UCSD-AML1 (cell line): ENCODE measurements around the gene CD163.
"Not testable (repeated sequence)": the region's sequence is repeated elsewhere in the genome, so short reads cannot be mapped to it uniquely, and the experiment has no call there.

Experiments used
- DNase-seq: peaks from one replicate; lab custom pipeline; 2025; ENCODE audit not compliant: unreplicated experiment; lab: John Stamatoyannopoulos, UW

CD163 gene

DNA sequence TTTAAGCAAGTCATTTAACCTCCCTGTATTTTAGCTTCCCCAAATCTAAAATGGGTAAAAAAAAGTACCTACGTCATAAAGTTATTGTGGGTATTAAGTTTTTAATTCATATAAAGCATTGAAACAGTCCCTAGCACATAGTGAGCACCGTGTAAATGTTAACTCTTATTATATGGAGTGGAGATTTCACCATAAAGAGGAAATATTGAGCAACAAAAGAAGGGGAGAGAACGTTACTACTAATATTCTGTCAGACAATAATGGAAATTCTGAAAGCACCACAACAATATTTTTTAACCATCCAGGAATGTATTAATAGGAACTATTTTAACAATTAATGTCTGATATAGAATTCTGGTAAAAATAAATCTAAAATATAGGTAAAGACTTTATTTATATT is 51.8 kb downstream of the CD163 start:
- DNase-seq = no peak

DNA sequence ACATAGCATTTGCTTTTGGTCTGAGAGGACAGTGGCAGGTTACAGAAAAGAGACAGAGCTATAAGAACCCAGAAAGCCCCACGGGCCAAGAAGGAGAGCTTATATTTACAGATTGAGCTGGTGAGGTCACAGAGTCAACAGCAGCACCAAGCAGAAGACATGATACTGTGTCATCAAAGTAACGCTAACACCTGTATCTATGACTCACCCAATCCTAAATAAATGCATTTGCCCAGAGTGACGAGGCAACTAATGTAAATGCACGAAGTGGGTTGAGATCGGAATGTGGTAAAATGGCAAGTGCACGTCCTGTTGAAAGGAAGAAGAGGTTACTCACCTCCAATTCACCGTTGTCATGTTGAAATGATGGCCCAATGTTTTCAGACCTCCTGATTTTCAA is 52.9 kb downstream of the CD163 start:
- DNase-seq = no peak

DNA sequence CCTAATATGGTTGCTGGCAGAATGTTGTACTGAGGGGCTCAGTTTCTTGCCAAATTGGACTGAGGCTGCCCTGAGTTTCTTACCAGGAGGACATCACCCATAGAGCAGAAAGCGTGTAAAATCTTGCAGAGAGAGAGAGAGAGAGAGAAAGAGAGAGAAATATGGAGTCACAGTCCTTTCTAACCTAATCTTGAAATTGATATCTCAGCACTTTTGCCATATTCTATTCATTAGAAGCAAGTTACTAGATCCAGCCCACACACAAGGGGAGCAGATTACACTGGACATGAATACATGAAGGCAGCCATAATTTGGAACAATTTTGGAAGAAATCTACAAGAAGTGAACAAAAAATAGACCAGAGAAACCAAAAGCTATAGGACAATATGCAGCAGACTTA is 55.5 kb downstream of the CD163 start:
- DNase-seq = no peak

DNA sequence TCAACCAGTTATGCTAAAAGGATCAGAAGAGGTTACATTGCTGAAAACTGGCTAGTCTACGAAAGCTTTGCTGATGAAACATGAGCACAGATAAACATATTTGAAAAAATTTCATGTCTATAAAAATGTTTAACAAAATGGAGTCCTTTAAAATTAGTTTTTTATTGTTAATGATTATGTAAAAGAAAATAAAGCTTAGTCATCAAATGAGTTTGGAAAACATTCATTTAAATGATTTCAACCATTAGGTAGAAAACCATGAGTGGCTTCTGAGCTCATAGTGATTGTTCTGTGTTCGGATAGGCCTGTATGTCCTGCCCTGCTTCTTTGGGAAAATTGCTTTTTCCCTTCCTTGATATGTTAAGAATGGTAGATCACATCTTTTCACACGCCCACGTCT is 59.0 kb downstream of the CD163 start:
- DNase-seq = no peak

DNA sequence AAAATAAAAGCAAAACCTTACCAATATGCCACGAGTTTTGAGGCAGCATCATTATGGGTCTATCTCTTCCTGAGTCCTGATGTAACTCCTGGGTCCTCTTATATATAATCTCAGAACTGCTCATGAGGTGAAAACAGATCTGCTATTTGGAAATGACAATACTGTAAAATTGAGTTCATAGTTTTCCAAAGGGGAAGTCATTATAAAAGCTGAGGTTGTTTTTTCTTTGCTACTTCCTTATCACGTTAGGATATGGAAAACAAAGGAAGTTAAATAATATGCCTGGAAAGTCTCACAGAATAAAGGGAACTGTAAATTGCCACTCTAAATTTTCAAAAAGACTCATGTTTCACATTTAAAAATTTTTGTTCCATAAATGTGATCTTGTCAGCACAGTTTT is 59.5 kb downstream of the CD163 start, which contains the start of gene CD163L1:
Gene CD163L1, minus strand, starts transcription at position 78 of the 400 bp plus-strand sequence. Its CDS starts 26 bp downstream, at position 52.
- no peak for DNase-seq

DNA sequence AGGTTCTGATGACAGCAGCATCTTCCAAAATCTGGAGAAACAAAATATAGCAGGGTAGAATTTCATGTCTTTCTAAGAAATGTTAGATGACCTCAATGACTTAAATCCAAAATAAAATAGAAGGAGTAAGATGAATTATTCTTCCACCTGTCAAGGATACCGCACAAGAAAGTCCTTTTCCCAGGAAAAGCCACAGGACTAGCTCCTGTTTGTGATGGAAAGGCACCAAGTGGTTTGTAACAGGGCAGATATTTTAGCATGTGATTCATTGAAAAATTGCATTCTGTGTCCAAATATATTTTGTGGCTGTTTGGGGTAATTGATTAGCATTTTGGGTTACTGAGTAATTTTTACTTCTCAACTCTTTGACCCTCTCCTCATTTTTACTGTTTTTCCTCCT is 62.4 kb downstream of the CD163 start:
- DNase-seq = no peak

DNA sequence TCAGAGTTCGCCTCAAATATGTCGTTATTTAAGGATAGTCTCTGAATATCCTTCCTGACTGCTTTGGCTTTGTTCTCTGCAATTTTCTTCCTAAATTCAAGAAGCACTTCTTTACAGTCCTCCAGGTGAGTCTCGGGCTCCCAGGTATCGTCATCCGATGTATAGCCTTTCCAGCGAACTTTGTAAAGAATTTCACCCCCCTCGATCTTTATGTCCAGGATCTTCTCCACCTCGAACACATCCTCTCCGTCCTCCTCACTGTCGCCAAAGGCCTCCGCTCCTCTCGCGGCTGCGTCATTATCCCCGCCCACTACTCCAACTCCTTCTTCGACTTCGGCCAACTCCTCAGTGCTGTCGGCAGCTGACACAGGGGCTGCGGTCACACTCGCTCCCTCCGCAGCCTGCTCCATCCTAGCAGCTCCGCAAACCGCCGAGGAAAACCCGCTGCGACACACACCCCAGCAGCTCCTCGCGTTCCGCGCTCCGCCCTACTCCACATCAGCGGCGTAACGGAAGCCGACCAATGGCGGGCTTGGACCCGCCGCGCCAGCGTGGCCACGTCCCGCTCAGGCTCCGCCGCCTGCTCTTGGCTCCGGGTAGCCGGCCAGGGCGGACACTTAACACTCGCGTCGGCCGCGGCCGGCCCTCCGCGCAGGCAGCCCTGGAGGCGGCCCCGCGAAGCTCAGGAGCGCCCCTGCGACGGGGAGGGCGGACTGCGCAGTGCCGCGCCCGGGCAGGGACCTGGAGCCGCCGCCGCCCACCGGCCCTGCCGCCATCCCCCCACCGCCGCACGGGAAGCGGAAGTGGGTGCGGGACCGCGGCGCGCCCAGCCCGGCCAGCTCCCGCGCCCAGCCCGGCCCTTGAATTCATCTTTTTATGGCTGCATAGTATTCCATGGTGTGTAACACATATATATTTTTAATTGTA is 63.7 kb downstream of the CD163 start:
- DNase-seq = no peak

DNA sequence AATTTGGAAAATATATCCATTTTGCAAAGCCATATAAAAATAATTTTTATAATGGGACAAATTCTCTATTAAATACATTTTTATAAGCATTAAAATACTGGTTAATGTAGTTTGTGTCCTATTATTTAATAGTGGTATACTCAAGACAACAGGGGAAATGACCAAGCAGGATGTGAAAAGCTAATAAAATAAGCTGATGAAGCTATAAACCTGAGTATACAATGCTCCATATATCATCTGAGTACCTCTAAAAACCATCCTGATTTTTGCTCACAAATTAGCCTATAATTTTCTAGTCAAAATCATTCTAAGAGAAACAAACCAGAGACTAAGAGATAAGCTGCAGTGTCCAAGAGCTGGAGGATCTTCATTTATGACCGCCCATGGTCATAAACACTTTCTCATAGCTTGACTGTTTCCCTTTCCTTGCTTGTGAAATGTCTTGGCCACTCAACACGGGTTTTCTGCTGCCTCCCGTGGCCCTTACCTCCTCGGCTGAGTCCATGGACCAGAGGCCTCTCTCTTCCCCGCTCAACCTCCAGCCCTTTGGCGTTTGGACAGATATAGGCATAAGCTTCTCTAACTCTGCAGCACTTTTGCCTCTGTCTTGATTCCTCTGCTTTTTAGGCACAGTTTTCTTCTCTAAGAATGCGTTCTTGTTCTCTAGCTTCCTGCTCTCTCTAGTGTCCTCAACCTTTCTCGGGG is 65.1 kb downstream of the CD163 start:
- DNase-seq = not testable (repeated sequence)

DNA sequence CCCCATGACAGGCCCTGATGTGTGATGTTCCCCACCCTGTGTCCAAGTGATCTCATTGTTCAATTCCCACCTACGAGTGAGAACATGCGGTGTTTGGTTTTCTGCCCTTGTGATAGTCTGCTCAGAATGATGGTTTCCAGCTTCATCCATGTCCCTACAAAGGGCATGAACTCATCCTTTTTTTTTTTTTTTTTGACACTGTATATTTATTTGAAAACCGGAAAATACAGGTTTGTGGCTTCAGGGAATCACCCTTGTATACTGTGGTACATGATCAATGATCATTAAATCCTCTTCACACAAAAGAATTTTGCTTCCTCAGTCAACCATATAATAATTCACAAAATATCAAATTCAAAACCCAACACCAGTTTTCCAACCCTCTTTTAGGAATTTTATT is 66.1 kb downstream of the CD163 start:
- not testable (repeated sequence) for DNase-seq

DNA sequence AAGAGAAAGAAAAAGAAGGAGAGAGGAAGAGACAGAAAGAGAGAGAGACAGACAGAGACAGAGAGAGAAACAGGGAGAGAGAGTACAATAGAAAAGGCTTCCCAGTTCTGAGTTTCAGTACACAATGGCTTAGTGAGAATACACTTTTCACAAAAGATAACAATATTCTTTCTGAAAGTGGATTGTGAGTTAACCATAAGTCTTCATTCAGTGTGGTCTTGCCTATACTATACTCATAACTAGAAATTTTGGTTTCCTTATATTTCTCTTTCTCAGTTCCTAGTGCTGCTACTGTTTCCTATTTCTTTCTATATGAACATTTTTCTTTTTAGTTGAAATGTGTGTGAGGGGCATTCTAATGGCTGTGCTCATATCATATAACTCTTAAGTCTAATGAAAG is 68.9 kb downstream of the CD163 start:
- no peak for DNase-seq

DNA sequence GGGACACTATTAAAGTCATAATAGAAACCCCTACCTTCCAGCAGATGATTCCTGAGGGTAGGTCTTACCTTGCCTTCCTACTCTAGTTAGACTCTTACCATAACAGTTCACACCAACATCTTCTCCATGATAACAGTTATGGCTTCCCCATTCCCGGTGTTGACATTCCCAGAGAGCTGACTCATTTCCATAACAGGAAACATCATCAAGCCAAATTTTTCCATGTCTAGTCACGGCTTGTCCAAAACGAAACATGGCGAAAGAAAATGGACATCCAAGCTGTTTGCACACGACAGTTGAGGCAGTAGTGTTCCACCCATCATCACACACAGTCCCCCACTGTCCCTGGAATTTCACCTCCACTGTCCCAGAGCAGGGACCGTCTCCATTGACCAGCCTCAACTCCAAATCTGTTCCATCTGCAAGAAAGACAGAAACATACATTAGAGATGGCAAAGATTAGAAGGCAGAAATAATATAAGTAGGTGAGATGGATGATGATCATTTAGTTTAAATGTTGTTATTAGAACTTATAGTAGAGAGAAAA is 70.2 kb downstream of the CD163 start:
- DNase-seq = no peak

DNA sequence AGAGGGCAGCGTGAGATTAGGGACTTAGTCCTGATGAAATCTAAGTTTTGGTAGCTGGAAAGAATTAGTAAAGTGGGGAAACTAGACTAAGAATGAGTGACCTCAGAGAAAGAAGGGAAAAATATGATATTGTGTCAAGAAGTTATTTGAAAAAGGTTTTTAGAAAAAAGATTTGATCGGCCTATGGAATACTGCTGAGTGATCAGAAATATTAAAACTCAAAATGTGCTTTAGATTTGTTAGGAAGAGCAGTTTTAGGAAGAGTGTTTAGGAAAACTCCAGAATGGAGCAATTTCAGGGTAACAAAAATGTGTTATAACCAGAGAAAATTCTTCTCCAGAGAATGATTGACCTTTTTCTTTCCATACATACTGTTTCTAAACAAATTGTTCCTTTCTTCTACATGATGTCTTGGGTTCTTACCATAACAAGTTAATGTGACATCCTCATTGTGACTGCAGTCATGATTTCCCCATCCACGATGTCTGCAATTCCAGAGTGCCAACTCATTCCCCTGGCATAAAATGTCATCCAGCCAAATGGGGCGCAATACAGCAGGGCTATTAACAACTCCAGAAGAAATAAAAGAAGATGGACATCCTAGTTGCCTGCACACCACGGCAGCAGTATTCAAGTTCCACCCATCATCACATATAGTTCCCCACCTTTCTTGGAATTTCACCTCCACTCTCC is 71.4 kb downstream of the CD163 start:
- no peak for DNase-seq
